CD4-positive, alpha-beta memory T cell (primary cell): ENCODE data around the gene OR4F15. TPM values are rescaled to one million over a fixed set of nuclear protein-coding genes. Genes with fewer than 3 reads are reported as not detected.
"Not testable (repeated sequence)": the region's sequence is repeated elsewhere in the genome, so short reads cannot be mapped to it uniquely, and the experiment has no call there.

Experiments
- CTCF ChIA-PET: fragments of 350-600 bp; sonication (Branson Sonifier 250); formaldehyde crosslinking; loops from one replicate; lab custom pipeline; 2021; ENCODE audit warnings: inconsistent platforms; ENCODE audit not compliant: partially characterized antibody; lab: Charles Lee
- POLR2A ChIA-PET: fragments of 350-600 bp; sonication (Branson Sonifier 250); formaldehyde crosslinking; loops from one replicate; lab custom pipeline; 2021; ENCODE audit not compliant: partially characterized antibody; lab: Charles Lee
- DNase-seq, 5 donors: peaks; one replicate each; pipeline versions ENCODE4 v3.0.0 to v3.0.0-alpha.2; 2020 to 2022; ENCODE audit warnings: mixed read lengths in 1 of 5
- H3K27ac ChIP-seq: one replicate; pipeline ENCODE4 v1.7.0; 2013; ENCODE audit warnings: low read depth, low read length
- H3K27me3 ChIP-seq: 2 replicates; pipeline ENCODE4 v1.7.0; 2013; ENCODE audit warnings: mild to moderate bottlenecking, low read length, moderate library complexity; ENCODE audit not compliant: insufficient read depth
- H3K36me3 ChIP-seq: 2 replicates; pipeline ENCODE4 v1.7.0; 2013; ENCODE audit warnings: mild to moderate bottlenecking, low read length, moderate library complexity; ENCODE audit not compliant: insufficient read depth
- H3K4me1 ChIP-seq: 2 replicates; pipeline ENCODE4 v1.7.0; 2013; ENCODE audit warnings: mild to moderate bottlenecking, low read length, moderate library complexity; ENCODE audit not compliant: insufficient read depth
- H3K4me3 ChIP-seq, 2 donors: one replicate each; pipeline ENCODE4 v1.7.0; 2013; ENCODE audit warnings: low read length in 2 of 2, mild to moderate bottlenecking in 1 of 2
- H3K9me3 ChIP-seq, 2 donors: one replicate each; pipeline ENCODE4 v1.7.0; 2013; ENCODE audit warnings: low read length in 2 of 2, control low read depth in 1 of 2; ENCODE audit not compliant: control insufficient read depth in 1 of 2
- H3K27ac Mint-ChIP-seq, 7 donors: one replicate each; pipeline ENCODE4 v1.8.0; 2020 to 2021; ENCODE audit warnings: mixed read lengths in 7 of 7, mild to moderate bottlenecking in 6 of 7, inconsistent platforms in 3 of 7, moderate library complexity in 3 of 7
- H3K27me3 Mint-ChIP-seq, 2 donors: one replicate each; pipeline ENCODE4 v1.8.0; 2020 to 2021; ENCODE audit warnings: mixed read lengths in 2 of 2
- H3K36me3 Mint-ChIP-seq, 2 donors: one replicate each; pipeline ENCODE4 v1.8.0; 2020 to 2021; ENCODE audit warnings: mixed read lengths in 2 of 2, inconsistent platforms in 1 of 2, mild to moderate bottlenecking in 1 of 2
- H3K4me1 Mint-ChIP-seq, 4 donors: one replicate each; pipeline ENCODE4 v1.8.0; 2020 to 2021; ENCODE audit warnings: mixed read lengths in 4 of 4, mild to moderate bottlenecking in 1 of 4
- H3K4me3 Mint-ChIP-seq, 8 donors: one replicate each; pipeline ENCODE4 v1.8.0; 2020 to 2021; ENCODE audit warnings: mixed read lengths in 8 of 8, mild to moderate bottlenecking in 7 of 8, moderate library complexity in 6 of 8, inconsistent platforms in 3 of 8
- H3K9me3 Mint-ChIP-seq, 8 donors: one replicate each; pipeline ENCODE4 v1.8.0; 2020 to 2021; ENCODE audit warnings: mixed read lengths in 8 of 8, mild to moderate bottlenecking in 5 of 8, inconsistent platforms in 3 of 8, moderate library complexity in 1 of 8
- intact Hi-C: fragments of 100-400 bp; cut with micrococcal nuclease; formaldehyde crosslinking; loops from one replicate; pipeline ENCODE4 v1.15.1; 2023
- polyA plus RNA-seq, 2 donors: library from polyadenylated mRNA; unstranded; fragments of 300-500 nt; fragmentation: Illumina TruSeq; gene quantifications; one replicate each; pipeline ENCODE4 v1.2.3, GENCODE V29; 2021
- total RNA-seq, 2 experiments: library from RNA; stranded (reverse); gene quantifications; one replicate each; pipeline ENCODE4 v1.2.3, GENCODE V29; 2021

Gene OR4F15
- total and polyA plus RNA-seq, 4 experiments from 2014 or later = not detected

DNA sequence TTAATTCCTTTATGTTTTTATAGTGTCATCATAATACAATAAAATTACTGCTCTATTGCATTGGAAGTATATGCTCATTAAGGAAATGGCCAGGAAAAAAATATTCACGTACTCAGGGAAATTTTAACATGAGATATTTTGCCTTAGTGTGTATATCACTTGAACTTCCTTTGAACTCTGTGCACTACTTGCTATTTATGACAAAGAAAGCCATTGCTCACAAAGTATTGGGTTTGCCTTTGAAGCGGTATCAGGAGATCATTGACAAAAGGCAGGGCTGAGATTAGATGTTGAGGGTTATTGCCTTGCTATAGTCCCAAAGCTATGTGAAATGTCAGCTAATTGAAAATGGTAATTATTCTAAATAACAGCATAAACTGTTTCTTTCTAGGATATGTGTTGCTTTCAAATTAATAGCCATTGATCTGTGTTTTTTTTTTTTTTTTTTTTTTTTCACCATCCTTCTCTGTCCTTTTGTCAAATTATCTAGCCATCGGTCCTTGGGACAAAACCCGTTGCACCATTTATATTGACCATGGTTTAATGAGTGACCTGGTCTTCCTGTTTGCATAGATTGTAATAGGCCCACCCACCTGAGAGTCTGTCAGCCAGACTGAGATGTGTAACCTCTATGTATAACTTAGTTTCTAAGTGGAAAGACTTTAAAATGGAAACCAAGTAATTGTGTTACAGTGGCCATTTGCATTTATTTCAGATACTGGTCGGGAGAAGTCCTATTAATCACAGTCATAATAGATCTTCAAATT, 23.3 kb upstream of the OR4F15 start:
- not testable (repeated sequence) for H3K4me1 Mint-ChIP-seq, H3K4me3 Mint-ChIP-seq

DNA sequence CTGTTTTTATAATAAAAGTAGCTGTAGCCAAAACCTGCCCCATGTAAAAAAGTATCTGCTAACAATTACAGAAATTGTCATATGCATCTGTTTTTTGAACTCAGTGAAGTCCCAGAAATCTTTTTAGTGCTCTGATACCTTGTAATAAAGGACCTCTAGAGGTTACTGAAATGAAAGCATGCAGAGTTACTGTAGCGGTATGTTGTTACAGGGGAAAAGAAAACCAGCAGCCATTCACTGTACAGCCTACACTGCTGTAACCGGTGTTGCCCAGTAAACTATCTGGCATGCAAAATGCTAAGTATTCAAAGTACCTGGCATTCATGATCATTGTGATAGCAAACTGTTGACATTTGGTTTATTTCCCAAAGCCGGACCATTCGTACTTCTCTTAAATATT, 21.3 kb upstream of the OR4F15 start:
- CTCF ChIA-PET, POLR2A ChIA-PET, H3K4me1 Mint-ChIP-seq, H3K27ac ChIP-seq, intact Hi-C loops, DNase-seq, H3K9me3 ChIP-seq, H3K36me3 ChIP-seq, H3K9me3 Mint-ChIP-seq, H3K4me1 ChIP-seq, H3K4me3 Mint-ChIP-seq, H3K27ac Mint-ChIP-seq, H3K4me3 ChIP-seq, H3K27me3 ChIP-seq, H3K36me3 Mint-ChIP-seq: not testable (repeated sequence)
- H3K27me3 Mint-ChIP-seq = peaks cover 9 to 10% of the 10 kb centered on the region in 2 donors

More for the DNA sequence above, 23.3 kb upstream of the OR4F15 start:
- H3K27ac ChIP-seq, intact Hi-C loops, H3K4me3 ChIP-seq, H3K9me3 ChIP-seq, DNase-seq, H3K4me1 ChIP-seq, H3K36me3 ChIP-seq, H3K36me3 Mint-ChIP-seq, H3K27me3 ChIP-seq, H3K27ac Mint-ChIP-seq, CTCF ChIA-PET, H3K9me3 Mint-ChIP-seq, POLR2A ChIA-PET: not testable (repeated sequence)
- peaks cover 7 to 15% of the 10 kb centered on the region in 2 donors for H3K27me3 Mint-ChIP-seq

DNA sequence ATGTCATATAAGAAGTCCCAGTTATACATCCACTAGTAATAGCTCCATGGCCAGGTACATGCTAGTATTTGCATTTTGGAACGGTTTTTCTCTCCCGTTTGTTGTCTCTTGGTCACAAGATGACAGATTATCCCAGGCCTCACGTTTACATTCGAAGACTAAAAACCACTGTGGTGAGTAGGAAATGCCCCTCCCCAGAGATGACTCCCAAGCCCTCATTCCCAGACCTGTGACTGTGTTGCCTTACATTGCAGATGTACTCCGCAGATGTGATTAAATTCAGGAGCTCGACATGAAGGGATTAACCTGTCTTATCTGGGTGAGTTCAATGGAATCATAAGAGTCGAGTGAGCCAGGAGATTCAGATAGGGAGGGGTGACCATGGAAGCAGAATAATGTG, 18.0 kb upstream of the OR4F15 start:
- H3K27ac ChIP-seq, POLR2A ChIA-PET, H3K9me3 Mint-ChIP-seq, CTCF ChIA-PET, DNase-seq, H3K4me3 Mint-ChIP-seq, H3K27ac Mint-ChIP-seq, H3K4me1 ChIP-seq, H3K4me3 ChIP-seq, H3K36me3 Mint-ChIP-seq, H3K4me1 Mint-ChIP-seq, H3K9me3 ChIP-seq, H3K27me3 ChIP-seq, intact Hi-C loops, H3K36me3 ChIP-seq: not testable (repeated sequence)
- peaks cover 0 to 17% of the 10 kb centered on the region in 2 donors for H3K27me3 Mint-ChIP-seq

DNA sequence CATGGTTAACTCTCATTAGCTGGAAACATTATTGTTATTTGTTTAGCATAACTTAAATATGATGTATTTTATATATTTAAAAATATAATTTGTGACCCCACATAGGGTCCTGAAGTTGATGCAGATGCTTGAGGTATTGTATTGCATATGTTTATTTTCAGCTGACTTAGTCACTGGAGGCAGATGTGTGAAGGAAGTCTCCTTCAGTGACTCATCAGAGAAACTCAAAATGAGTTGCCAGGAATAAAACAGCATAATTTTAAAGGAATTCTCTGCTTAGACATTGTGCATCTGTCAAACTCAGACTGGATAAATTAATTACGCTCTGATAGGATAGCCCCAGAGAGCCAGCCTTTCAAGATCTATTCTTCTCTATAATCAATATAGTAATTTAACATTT, 16.5 kb upstream of the OR4F15 start:
- Histone ChIP-seq H3K36me3 (no peaks in the 10 kb centered on the region), H3K9me3 (no peaks in the 10 kb centered on the region), H3K4me3 (no peak overlapping the region), H3K27ac (no peak overlapping the region), H3K27me3 (no peaks in the 10 kb centered on the region), H3K4me1 (no peaks in the 10 kb centered on the region)
- intact Hi-C loops = no loop called here
- Mint-ChIP-seq H3K9me3 (peaks cover 0 to 2% (median 0%) of the 10 kb centered on the region in 8 donors), H3K27ac (no peak overlapping the region), H3K4me3 (no peak overlapping the region), H3K27me3 (peaks cover 0 to 17% of the 10 kb centered on the region in 2 donors), H3K4me1 (no peaks in the 10 kb centered on the region), H3K36me3 (no peaks in the 10 kb centered on the region)
- no peak for DNase-seq
- CTCF ChIA-PET = no interaction called here
- POLR2A ChIA-PET = no interaction called here

DNA sequence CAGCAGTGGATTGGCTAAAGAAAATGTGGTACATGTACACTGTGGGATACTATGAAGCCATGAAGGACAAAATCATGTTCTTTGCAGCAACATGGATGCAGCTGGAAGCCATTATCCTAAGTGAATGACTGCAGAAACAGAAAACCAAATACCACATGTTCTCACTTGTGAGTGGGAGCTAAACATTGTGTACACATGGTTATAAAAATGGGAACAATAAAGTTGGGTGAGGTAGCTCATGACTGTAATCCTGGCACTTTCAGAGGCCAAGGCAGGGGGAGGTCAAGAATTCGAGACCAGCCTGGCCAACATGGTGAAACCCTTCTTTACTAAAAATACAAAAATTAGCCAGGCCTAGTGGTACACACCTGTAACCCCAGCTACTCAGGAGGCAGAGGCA, 12.3 kb upstream of the OR4F15 start:
- Mint-ChIP-seq H3K36me3 (no peaks in the 10 kb centered on the region), H3K9me3 (peaks cover 0 to 5% (median 0%) of the 10 kb centered on the region in 8 donors), H3K27me3 (peaks cover 13 to 21% of the 10 kb centered on the region in 2 donors), H3K4me1 (no peaks in the 10 kb centered on the region), H3K27ac (peak overlapping the region in 1 of 7 donors; percentile 30), H3K4me3 (no peak overlapping the region)
- ChIA-PET CTCF (no interaction called here), POLR2A (no interaction called here)
- H3K36me3 ChIP-seq = no peaks in the 10 kb centered on the region
- no peaks in the 10 kb centered on the region for H3K27me3 ChIP-seq
- no peaks in the 10 kb centered on the region for H3K9me3 ChIP-seq
- no peaks in the 10 kb centered on the region for H3K4me1 ChIP-seq
- intact Hi-C loops = no loop called here
- no peak for DNase-seq
- no peak overlapping the region for H3K4me3 ChIP-seq
- H3K27ac ChIP-seq = no peak overlapping the region

DNA sequence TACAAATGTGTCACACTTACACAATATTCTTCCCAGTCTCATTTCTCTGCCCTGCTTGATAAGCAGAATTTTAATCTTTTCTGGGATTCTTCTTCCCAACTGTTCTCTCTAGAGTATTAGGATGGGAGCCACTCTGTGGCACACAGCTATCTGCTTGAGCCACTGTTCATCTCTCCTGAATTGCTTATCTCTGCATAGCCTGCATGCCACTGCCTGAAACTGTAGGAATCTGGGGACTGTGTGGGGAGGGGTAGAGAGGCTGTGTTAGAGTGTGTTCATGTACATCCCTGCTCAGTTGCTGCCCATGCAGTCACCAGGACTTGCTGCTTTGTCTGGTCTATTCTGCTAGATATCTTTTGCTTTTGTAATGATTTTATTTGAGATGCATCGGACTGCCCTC, 11.0 kb upstream of the OR4F15 start:
- H3K27ac ChIP-seq = no peak overlapping the region
- H3K36me3 ChIP-seq = no peaks in the 10 kb centered on the region
- H3K27me3 ChIP-seq = no peaks in the 10 kb centered on the region
- ChIA-PET CTCF (no interaction called here), POLR2A (no interaction called here)
- no peak for DNase-seq
- no peaks in the 10 kb centered on the region for H3K9me3 ChIP-seq
- no peaks in the 10 kb centered on the region for H3K4me1 Mint-ChIP-seq
- peaks cover 0 to 5% (median 0%) of the 10 kb centered on the region in 8 donors for H3K9me3 Mint-ChIP-seq
- no peaks in the 10 kb centered on the region for H3K36me3 Mint-ChIP-seq
- no peak overlapping the region for H3K4me3 ChIP-seq
- no peak overlapping the region for H3K27ac Mint-ChIP-seq
- no peaks in the 10 kb centered on the region for H3K4me1 ChIP-seq
- intact Hi-C loops = no loop called here
- peaks cover 13 to 20% of the 10 kb centered on the region in 2 donors for H3K27me3 Mint-ChIP-seq
- no peak overlapping the region for H3K4me3 Mint-ChIP-seq

DNA sequence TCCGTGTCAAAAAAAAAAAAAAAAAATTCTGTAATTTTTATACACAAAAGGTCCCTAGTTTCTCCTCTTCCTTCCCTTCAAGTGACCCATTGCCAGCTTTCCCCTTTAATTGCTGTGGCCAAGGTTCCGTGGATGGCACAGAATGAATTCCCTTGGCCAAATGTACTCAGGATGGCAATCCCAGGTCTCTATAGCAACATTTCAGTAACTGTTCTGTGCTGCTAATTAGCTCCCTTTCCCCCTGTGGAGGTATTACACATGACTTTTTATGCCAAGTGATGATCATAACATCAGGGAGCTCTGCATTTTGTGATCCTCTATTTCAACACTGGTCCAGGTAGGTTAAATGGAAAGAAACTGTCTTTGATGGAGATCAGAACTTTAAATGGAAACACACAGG, 8.8 kb upstream of the OR4F15 start, which contains the start of gene OR4F6:
TSS of gene OR4F6 (plus strand) at position 301 of the 400 bp plus-strand sequence. CDS start 2,211 bp downstream, outside the sequence.
- no peak for DNase-seq
- Mint-ChIP-seq H3K4me3 (no peak within 1 kb of the TSS), H3K27me3 (peaks cover 14 to 21% of the 10 kb centered on the region in 2 donors), H3K4me1 (no peaks in the 10 kb centered on the region), H3K27ac (no peak within 1 kb of the TSS), H3K36me3 (no peaks in the 10 kb centered on the region), H3K9me3 (peaks cover 0 to 5% (median 0%) of the 10 kb centered on the region in 8 donors)
- Histone ChIP-seq H3K36me3 (no peaks in the 10 kb centered on the region), H3K27me3 (no peaks in the 10 kb centered on the region), H3K9me3 (no peaks in the 10 kb centered on the region), H3K27ac (no peak within 1 kb of the TSS), H3K4me1 (no peaks in the 10 kb centered on the region), H3K4me3 (no peak within 1 kb of the TSS)
- intact Hi-C loops = no loop called here
- POLR2A ChIA-PET = no interaction called here
- CTCF ChIA-PET = no interaction called here
